ENCODE measurements around the gene EPX.

- TF ChIP-seq CTCF (conservative IDR thresholded peaks at IDR 0.05 in 1 of 2, IDR thresholded peaks at IDR 0.05 in 1 of 2; ENCODE audit: extremely low read depth in 1 of 2, insufficient read depth in 1 of 2, low read depth in 1 of 2, low read length in 2 of 2) (no peak), EZH2 (IDR thresholded peaks at IDR 0.05; ENCODE audit: borderline replicate concordance, low read length) (no peak)
Measured at GRCh38 chr17:58193641-58194255, 1.2 kb downstream of the EPX start.
